Measurements from ENCODE around the gene MATN4. TPM values are rescaled to one million over a fixed set of nuclear protein-coding genes. Genes with fewer than 3 reads are reported as not detected.

The MATN4 gene
- total and polyA plus RNA-seq, 4 donors = 3.6 to 21.2 (median 11.5) TPM

DNA sequence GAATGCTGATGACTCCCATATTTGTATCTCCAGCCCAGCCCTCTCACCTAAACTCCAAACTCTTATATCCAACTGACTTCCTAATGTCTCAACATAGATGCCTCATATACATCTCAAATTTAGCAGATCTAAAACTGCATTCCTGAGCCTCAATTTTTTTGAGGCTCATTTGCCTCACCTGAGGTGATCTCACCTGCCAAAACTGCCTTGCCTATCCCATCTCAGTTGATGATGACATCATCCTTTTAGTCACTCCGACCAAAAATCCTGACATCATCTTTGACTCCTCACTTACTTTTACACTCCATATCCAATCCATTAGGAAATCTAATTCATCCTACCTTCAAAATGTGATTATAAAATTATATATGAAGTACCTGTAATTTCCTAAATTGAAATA, 28.1 kb downstream of the MATN4 start:
- H3K36me3 ChIP-seq (ENCODE audit: control insufficient read depth, insufficient read depth, low read length) = no peaks in the 10 kb centered on the region
- no CpG with 5 or more reads among the region's 1 CpG for WGBS (ENCODE audit: insufficient coverage)
- no peak for DNase-seq (ENCODE audit: low read depth in 4 of 6, low spot score in 6 of 6)

DNA sequence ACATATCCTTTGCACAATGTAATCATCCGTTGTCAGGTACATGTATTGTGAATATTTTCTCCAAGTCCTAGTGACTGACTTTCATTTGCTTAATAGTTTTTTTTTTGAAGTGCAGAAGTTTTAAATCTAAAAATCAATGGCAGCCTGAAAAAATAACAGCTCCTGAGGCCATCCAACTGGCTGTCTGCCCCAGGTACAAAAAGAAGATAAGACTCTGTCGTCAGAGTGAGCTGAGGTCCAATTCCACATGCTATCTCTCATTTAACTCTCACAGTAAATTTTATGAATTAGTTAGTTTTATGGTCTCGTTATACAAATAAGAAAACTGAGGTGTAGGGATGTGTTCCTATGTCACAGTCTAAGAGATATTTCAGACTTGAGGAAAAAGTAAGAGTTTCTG, 32.8 kb downstream of the MATN4 start:
- Histone ChIP-seq H3K36me3 (ENCODE audit: control insufficient read depth, insufficient read depth, low read length) (no peaks in the 10 kb centered on the region), H3K4me3 (ENCODE audit: low read depth, low read length) (no peak overlapping the region), H3K27me3 (ENCODE audit: control insufficient read depth, insufficient read depth, low read length) (no peaks in the 10 kb centered on the region), H3K27ac (ENCODE audit: low read depth, low read length) (no peak overlapping the region), H3K9me3 (ENCODE audit: control insufficient read depth, insufficient read depth, low read length) (no peaks in the 10 kb centered on the region), H3K4me1 (ENCODE audit: control insufficient read depth, insufficient read depth, low read length) (no peaks in the 10 kb centered on the region)
- no peak for DNase-seq (ENCODE audit: low read depth in 4 of 6, low spot score in 6 of 6)
- WGBS (ENCODE audit: insufficient coverage) = no CpG with 5 or more reads among the region's 3 CpGs

More for the DNA sequence above, 28.1 kb downstream of the MATN4 start:
- Histone ChIP-seq H3K4me1 (ENCODE audit: control insufficient read depth, insufficient read depth, low read length) (no peaks in the 10 kb centered on the region), H3K4me3 (ENCODE audit: low read depth, low read length) (no peak overlapping the region), H3K9me3 (ENCODE audit: control insufficient read depth, insufficient read depth, low read length) (no peaks in the 10 kb centered on the region), H3K27ac (ENCODE audit: low read depth, low read length) (no peak overlapping the region), H3K27me3 (ENCODE audit: control insufficient read depth, insufficient read depth, low read length) (no peaks in the 10 kb centered on the region)

DNA sequence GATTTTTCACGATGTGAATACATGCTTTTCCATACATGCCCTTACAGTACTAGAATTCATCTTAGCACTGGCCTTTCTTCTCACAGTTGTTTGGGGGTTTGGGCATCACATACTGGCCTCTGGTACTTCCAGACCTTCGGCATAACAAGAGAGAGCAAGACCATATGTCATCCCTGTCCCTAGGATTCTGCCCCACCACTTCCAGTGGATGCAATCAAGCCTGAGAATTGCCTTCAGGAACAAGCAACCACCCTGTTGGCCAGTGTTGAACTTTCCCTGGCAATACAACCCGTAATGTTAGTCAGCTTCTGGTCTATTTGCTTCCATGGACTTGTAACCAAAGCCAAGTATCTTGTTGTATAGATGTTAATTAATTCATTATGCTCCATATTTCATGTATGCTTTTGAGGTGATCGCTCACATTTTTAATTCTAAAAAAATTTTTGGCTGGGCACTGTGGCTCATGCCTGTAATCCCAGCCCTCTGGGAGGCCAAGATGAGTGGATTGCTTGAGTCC, 38.3 kb downstream of the MATN4 start:
- H3K4me1 ChIP-seq (ENCODE audit: control insufficient read depth, insufficient read depth, low read length) = no peaks in the 10 kb centered on the region
- H3K9me3 ChIP-seq (ENCODE audit: control insufficient read depth, insufficient read depth, low read length) = no peaks in the 10 kb centered on the region
- no peak overlapping the region for H3K27ac ChIP-seq (ENCODE audit: low read depth, low read length)
- no peaks in the 10 kb centered on the region for H3K27me3 ChIP-seq (ENCODE audit: control insufficient read depth, insufficient read depth, low read length)
- 80% methylated on average over 1 of the region's 4 CpGs for WGBS (ENCODE audit: insufficient coverage)
- no peaks in the 10 kb centered on the region for H3K36me3 ChIP-seq (ENCODE audit: control insufficient read depth, insufficient read depth, low read length)
- no peak for DNase-seq (ENCODE audit: low read depth in 4 of 6, low spot score in 6 of 6)
- no peak overlapping the region for H3K4me3 ChIP-seq (ENCODE audit: low read depth, low read length)

DNA sequence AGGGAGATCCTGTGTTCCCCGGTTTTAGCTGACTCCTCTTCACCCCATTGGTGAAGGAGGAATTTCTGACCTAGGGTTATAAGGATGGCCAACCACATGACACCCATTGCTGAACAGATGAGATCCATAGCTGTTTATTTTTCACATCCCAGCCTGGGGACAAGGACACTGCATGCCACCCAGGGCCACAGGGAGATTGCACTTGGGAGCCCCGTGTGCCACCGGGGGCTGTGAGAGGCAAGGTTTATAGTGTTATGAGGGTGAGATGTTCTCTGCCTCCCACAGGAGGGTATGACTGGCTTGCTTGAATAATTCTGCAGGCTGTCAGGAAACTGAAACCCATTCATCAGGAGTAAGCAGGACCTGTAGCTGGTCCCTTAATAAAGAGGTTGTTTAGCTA, 39.0 kb downstream of the MATN4 start:
- Histone ChIP-seq H3K9me3 (ENCODE audit: control insufficient read depth, insufficient read depth, low read length) (no peaks in the 10 kb centered on the region), H3K4me3 (ENCODE audit: low read depth, low read length) (no peak overlapping the region), H3K4me1 (ENCODE audit: control insufficient read depth, insufficient read depth, low read length) (no peaks in the 10 kb centered on the region), H3K36me3 (ENCODE audit: control insufficient read depth, insufficient read depth, low read length) (no peaks in the 10 kb centered on the region), H3K27ac (ENCODE audit: low read depth, low read length) (no peak overlapping the region), H3K27me3 (ENCODE audit: control insufficient read depth, insufficient read depth, low read length) (no peaks in the 10 kb centered on the region)
- DNase-seq (ENCODE audit: low read depth in 4 of 6, low spot score in 6 of 6) = no peak
- WGBS (ENCODE audit: insufficient coverage) = 92% methylated on average over 2 of the region's 3 CpGs

DNA sequence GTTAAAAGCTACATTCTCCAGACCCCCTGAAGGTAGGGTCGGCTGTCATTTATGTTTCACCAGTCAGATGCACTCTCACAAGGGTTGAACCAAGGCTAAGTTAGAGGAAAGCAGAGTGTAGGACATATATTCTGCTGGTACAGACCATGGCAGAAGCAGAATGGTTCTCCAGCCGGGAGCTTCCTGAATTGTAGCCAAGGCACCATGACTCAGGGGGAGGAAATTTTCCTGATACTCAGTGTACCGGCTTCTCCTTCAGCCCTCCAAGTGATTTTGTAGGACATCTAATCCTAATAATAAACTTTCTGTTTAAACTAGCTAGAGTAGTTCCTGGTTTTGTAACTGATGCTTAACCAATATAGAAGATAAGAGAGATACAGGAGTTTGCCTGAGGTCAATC, 39.6 kb downstream of the MATN4 start:
- WGBS (ENCODE audit: insufficient coverage) = 100% methylated on average over 1 of the region's 3 CpGs
- no peaks in the 10 kb centered on the region for H3K4me1 ChIP-seq (ENCODE audit: control insufficient read depth, insufficient read depth, low read length)
- no peaks in the 10 kb centered on the region for H3K27me3 ChIP-seq (ENCODE audit: control insufficient read depth, insufficient read depth, low read length)
- H3K9me3 ChIP-seq (ENCODE audit: control insufficient read depth, insufficient read depth, low read length) = no peaks in the 10 kb centered on the region
- H3K36me3 ChIP-seq (ENCODE audit: control insufficient read depth, insufficient read depth, low read length) = no peaks in the 10 kb centered on the region
- H3K27ac ChIP-seq (ENCODE audit: low read depth, low read length) = no peak overlapping the region
- no peak for DNase-seq (ENCODE audit: low read depth in 4 of 6, low spot score in 6 of 6)
- H3K4me3 ChIP-seq (ENCODE audit: low read depth, low read length) = no peak overlapping the region

DNA sequence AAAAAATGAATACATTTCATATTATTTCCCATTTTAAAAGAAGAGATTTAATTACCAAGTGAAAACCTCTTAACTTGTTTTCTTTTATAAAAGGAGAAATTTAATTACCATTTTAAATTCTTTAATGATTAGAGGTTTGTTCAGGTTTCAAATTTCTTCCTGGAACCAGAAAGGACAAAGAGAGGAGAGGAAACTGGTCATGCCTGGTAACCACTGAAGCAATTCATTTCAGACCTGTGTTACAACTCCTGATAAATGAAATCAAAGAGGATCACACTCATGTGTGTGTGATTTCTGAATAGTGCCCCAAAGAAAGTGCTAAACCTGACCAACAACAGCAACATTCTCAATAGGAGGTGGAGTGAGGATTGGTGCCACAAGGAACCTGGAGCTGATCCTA, 41.1 kb downstream of the MATN4 start:
- H3K36me3 ChIP-seq (ENCODE audit: control insufficient read depth, insufficient read depth, low read length) = no peaks in the 10 kb centered on the region
- no peak for DNase-seq (ENCODE audit: low read depth in 4 of 6, low spot score in 6 of 6)

DNA sequence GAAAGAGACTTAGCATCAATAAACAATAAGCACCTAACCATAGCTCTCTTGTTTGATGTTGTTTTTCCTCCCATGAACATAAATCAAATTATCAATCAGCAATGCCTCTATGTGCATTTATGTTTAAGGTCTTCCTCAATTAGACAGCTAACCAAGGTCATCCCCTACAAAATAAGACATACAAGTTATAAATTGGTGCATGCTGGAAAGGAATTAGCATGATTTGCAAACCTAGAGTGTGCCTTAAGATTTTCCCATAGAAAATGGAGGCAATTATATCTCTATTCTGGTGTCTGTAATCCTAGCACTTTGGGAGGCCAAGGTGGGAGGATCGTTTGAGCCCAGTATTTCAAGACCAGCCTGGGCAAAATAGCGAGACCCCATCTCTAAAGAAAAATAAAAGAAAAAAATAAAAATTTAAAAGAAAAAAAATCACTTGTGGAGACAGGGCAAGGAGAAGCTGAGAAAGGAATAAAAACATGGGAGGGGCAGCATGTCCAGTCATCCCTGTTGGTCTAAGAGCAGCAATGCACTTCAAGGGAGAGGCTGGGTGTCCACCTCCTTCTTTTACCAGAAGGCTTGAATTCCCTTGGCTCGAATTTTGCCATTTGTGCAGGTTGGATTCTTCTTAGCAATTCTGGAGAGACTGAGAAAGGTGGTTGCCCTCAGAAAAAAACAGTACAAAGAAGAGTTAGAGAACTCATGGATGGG, 44.4 kb downstream of the MATN4 start:
- no CpG with 5 or more reads among the region's 3 CpGs for WGBS (ENCODE audit: insufficient coverage)
- Histone ChIP-seq H3K4me3 (ENCODE audit: low read depth, low read length) (no peak overlapping the region), H3K4me1 (ENCODE audit: control insufficient read depth, insufficient read depth, low read length) (no peaks in the 10 kb centered on the region), H3K27ac (ENCODE audit: low read depth, low read length) (no peak overlapping the region), H3K36me3 (ENCODE audit: control insufficient read depth, insufficient read depth, low read length) (no peaks in the 10 kb centered on the region), H3K27me3 (ENCODE audit: control insufficient read depth, insufficient read depth, low read length) (no peaks in the 10 kb centered on the region), H3K9me3 (ENCODE audit: control insufficient read depth, insufficient read depth, low read length) (no peaks in the 10 kb centered on the region)
- DNase-seq (ENCODE audit: low read depth in 4 of 6, low spot score in 6 of 6) = no peak

More for the DNA sequence above, 41.1 kb downstream of the MATN4 start:
- Histone ChIP-seq H3K4me3 (ENCODE audit: low read depth, low read length) (no peak overlapping the region), H3K9me3 (ENCODE audit: control insufficient read depth, insufficient read depth, low read length) (no peaks in the 10 kb centered on the region), H3K4me1 (ENCODE audit: control insufficient read depth, insufficient read depth, low read length) (no peaks in the 10 kb centered on the region), H3K27me3 (ENCODE audit: control insufficient read depth, insufficient read depth, low read length) (no peaks in the 10 kb centered on the region), H3K27ac (ENCODE audit: low read depth, low read length) (no peak overlapping the region)

DNA sequence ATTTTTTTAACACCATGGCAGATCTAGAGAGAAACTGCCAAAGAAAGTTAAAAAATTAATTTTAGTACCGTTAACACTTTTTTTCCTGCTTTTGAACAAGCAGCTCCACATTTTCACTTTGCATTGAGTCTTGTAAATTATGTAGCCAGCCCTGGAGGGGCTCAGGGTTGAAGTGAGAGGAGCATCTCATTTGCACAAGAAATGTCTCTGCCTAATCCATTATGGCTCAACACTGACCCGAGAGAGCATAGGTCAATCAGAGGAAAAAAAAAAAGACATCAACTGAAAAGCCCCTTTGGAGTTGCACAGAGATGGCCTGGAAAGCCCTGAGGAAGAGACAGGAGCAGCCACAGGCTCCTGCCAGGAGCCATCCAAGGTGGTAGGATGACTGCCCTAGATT, 49.4 kb downstream of the MATN4 start:
- 13% methylated on average over 1 of the region's 2 CpGs for whole genome bisulfite sequencing (ENCODE audit: insufficient coverage)
- H3K9me3 ChIP-seq (ENCODE audit: control insufficient read depth, insufficient read depth, low read length) = no peaks in the 10 kb centered on the region
- H3K36me3 ChIP-seq (ENCODE audit: control insufficient read depth, insufficient read depth, low read length) = no peaks in the 10 kb centered on the region
- no peak overlapping the region for H3K27ac ChIP-seq (ENCODE audit: low read depth, low read length)
- no peak for DNase-seq (ENCODE audit: low read depth in 4 of 6, low spot score in 6 of 6)
- no peak overlapping the region for H3K4me3 ChIP-seq (ENCODE audit: low read depth, low read length)
- H3K27me3 ChIP-seq (ENCODE audit: control insufficient read depth, insufficient read depth, low read length) = no peaks in the 10 kb centered on the region
- H3K4me1 ChIP-seq (ENCODE audit: control insufficient read depth, insufficient read depth, low read length) = no peaks in the 10 kb centered on the region

DNA sequence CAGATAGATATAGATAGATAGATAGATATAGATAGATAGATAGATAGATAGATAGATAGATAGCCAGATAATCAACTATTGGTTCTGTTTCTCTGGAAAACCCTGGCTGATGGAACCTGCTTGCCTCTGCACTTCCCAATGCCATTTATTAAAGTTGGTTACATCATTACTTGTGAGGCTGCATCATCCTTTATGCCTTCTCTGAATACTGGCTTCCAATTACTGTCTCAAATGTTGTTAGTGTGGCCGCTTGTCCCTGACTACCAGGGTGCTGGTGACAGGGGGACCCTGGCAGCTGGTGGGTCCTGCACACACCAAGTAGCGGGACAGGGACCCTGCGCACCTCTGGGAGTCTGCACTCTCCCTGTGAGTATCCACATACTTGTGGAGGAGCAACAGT, 49.8 kb downstream of the MATN4 start:
- Histone ChIP-seq H3K27me3 (ENCODE audit: control insufficient read depth, insufficient read depth, low read length) (no peaks in the 10 kb centered on the region), H3K9me3 (ENCODE audit: control insufficient read depth, insufficient read depth, low read length) (no peaks in the 10 kb centered on the region), H3K4me1 (ENCODE audit: control insufficient read depth, insufficient read depth, low read length) (no peaks in the 10 kb centered on the region), H3K36me3 (ENCODE audit: control insufficient read depth, insufficient read depth, low read length) (no peaks in the 10 kb centered on the region), H3K4me3 (ENCODE audit: low read depth, low read length) (no peak overlapping the region), H3K27ac (ENCODE audit: low read depth, low read length) (no peak overlapping the region)
- WGBS (ENCODE audit: insufficient coverage) = 43% methylated on average over 1 of the region's 3 CpGs
- no peak for DNase-seq (ENCODE audit: low read depth in 4 of 6, low spot score in 6 of 6)

DNA sequence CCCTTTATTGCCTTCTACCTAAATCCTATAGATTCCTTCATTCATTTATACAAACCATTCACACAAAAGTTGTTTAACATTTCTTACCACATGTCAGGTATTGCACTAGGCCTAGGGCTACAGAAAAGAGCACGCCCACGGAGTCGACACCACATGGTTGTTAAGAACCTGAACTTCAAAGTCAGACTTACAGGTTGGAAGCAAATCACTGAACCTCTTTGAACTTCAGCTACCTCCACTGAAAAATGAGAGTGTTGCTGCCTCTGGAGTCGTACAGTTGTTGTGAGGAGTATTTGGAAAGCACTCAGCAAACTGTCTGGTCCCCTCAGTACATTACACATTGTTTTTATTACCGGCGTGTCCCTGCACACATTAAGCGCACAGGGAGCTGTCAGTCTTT, 50.4 kb downstream of the MATN4 start:
- no peaks in the 10 kb centered on the region for H3K9me3 ChIP-seq (ENCODE audit: control insufficient read depth, insufficient read depth, low read length)
- no peaks in the 10 kb centered on the region for H3K27me3 ChIP-seq (ENCODE audit: control insufficient read depth, insufficient read depth, low read length)
- no peaks in the 10 kb centered on the region for H3K4me1 ChIP-seq (ENCODE audit: control insufficient read depth, insufficient read depth, low read length)
- WGBS (ENCODE audit: insufficient coverage) = 72% methylated on average over 6 of the region's 7 CpGs
- no peak overlapping the region for H3K4me3 ChIP-seq (ENCODE audit: low read depth, low read length)
- no peak overlapping the region for H3K27ac ChIP-seq (ENCODE audit: low read depth, low read length)
- H3K36me3 ChIP-seq (ENCODE audit: control insufficient read depth, insufficient read depth, low read length) = no peaks in the 10 kb centered on the region
- DNase-seq (ENCODE audit: low read depth in 4 of 6, low spot score in 6 of 6) = no peak
